Osteocyte (in vitro differentiated cells): ENCODE results near the gene NELL2. TPM values are rescaled to one million over a fixed set of nuclear protein-coding genes. Genes with fewer than 3 reads are reported as not detected.

Source experiments
- DNase-seq: peaks from one replicate; pipeline ENCODE4 v3.0.0; 2021; ENCODE audit warnings: mixed read lengths; ENCODE audit not compliant: unreplicated experiment; ENCODE audit errors: extremely low spot score
- H3K27ac Mint-ChIP-seq: one replicate; pipeline ENCODE4 v1.8.0; 2021; ENCODE audit warnings: mild to moderate bottlenecking, mixed read lengths; ENCODE audit not compliant: unreplicated experiment
- H3K27me3 Mint-ChIP-seq: one replicate; pipeline ENCODE4 v1.8.0; 2021; ENCODE audit warnings: mixed read lengths; ENCODE audit not compliant: unreplicated experiment
- H3K36me3 Mint-ChIP-seq: one replicate; pipeline ENCODE4 v1.8.0; 2021; ENCODE audit warnings: mixed read lengths; ENCODE audit not compliant: unreplicated experiment
- H3K4me1 Mint-ChIP-seq: one replicate; pipeline ENCODE4 v1.8.0; 2021; ENCODE audit warnings: mixed read lengths; ENCODE audit not compliant: unreplicated experiment
- H3K4me3 Mint-ChIP-seq: one replicate; pipeline ENCODE4 v1.8.0; 2021; ENCODE audit warnings: mild to moderate bottlenecking, moderate library complexity, mixed read lengths; ENCODE audit not compliant: unreplicated experiment
- H3K9me3 Mint-ChIP-seq: one replicate; pipeline ENCODE4 v1.8.0; 2021; ENCODE audit warnings: mixed read lengths; ENCODE audit not compliant: unreplicated experiment
- total RNA-seq: library from RNA; stranded (reverse); gene quantifications from 2 replicates; pipeline ENCODE4 v1.2.1, GENCODE V29; 2021
- TF ChIP-seq, protein P1 (sequence below): fragments of 200-600 bp; sonication (generic); IDR thresholded peaks from 2 replicates; pipeline ENCODE4 v1.5.0; 2021; ENCODE audit warnings: antibody characterized with exemption, mild to moderate bottlenecking, moderate library complexity

NELL2 gene
- total RNA-seq, 1 donor from 2014 or later, result not detected

DNA sequence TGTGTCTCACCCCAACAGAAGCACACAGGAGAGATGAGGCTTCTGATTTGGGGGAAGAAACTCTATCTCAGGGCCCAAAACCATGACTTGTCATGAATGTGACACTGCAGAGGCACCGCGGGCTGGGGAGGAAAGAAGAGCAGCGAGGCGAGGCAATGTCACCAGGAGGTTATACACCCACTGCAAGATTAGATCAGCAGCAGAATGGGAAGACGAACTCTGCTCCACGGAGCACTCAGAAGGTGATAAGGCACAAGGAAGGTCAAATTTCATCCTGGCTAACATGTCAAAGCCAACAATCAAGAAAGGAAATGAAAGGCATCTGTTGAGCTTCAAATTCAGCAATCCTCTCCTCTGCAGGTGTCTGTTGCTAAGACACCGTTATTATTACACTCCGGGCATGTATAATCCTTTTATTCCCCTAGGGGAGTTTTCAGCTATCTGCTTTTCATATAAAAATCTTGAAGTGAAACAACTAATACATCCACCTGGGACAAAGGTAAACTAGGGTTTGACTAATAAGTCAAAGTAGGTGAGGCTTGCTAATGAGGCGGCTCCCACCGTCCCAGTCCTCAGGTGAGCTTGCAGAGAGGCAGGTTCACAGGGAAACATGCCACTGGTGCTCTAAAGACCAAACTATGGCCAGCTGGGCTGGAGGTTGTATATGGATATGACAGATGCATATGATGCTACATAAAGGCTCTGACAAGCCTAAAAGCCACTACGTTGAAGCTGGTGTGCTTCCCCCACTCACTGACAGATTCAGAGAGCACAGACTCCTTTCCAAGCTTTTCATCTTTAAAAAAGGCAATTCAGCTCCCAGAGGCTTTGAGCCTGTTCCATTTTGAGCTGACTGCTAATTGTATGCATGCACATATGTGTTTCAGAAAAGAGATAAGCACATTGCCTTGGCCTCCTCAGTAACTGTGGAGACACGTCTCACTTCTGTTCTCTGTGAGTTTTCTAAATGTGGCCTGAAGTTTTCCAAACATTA, 221.2 kb downstream of the NELL2 start:
- DNase-seq, result no peak
- Mint-ChIP-seq H3K27ac (no peak overlapping the region), H3K4me1 (no peaks in the 10 kb centered on the region), H3K9me3 (no peaks in the 10 kb centered on the region), H3K4me3 (no peak overlapping the region), H3K27me3 (no peaks in the 10 kb centered on the region), H3K36me3 (no peaks in the 10 kb centered on the region)
- TF ChIP-seq, protein P1, sequence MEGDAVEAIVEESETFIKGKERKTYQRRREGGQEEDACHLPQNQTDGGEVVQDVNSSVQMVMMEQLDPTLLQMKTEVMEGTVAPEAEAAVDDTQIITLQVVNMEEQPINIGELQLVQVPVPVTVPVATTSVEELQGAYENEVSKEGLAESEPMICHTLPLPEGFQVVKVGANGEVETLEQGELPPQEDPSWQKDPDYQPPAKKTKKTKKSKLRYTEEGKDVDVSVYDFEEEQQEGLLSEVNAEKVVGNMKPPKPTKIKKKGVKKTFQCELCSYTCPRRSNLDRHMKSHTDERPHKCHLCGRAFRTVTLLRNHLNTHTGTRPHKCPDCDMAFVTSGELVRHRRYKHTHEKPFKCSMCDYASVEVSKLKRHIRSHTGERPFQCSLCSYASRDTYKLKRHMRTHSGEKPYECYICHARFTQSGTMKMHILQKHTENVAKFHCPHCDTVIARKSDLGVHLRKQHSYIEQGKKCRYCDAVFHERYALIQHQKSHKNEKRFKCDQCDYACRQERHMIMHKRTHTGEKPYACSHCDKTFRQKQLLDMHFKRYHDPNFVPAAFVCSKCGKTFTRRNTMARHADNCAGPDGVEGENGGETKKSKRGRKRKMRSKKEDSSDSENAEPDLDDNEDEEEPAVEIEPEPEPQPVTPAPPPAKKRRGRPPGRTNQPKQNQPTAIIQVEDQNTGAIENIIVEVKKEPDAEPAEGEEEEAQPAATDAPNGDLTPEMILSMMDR, result no peak

DNA sequence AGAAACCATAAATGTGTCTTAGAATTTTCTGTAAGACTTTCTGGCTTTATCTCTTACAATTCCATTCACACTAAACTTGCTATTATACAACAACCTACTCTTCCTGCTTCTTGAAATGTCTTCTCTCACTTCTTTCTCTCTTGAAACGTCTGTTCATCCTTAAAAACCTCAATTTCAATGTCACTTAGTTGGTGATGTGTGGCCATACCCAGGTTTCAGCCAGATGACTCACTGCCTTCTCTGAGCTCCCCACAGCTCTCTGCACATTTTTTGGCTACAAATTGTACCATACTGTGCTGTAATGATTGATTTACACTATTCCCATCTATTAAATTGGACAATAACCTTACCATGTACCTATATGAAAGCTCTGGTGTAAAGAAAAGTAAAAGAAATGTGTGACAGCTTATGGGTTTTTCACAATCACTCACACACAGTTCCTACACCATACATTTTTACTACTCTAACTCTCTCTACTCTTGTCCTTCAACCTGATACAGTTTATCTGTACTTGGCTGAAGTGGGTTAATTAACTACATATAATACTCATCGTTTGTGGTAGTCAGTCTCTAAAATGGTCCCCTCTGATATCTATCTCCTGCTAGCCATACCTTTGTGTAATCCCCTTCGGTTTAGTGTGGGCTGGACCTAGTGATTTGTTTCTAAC, 222.1 kb downstream of the NELL2 start:
- H3K27ac Mint-ChIP-seq, result no peak overlapping the region
- no peak for DNase-seq
- no peaks in the 10 kb centered on the region for H3K27me3 Mint-ChIP-seq
- H3K36me3 Mint-ChIP-seq, result no peaks in the 10 kb centered on the region
- no peaks in the 10 kb centered on the region for H3K9me3 Mint-ChIP-seq
- no peaks in the 10 kb centered on the region for H3K4me1 Mint-ChIP-seq
- TF ChIP-seq, protein P1, result no peak
- H3K4me3 Mint-ChIP-seq, result no peak overlapping the region

DNA sequence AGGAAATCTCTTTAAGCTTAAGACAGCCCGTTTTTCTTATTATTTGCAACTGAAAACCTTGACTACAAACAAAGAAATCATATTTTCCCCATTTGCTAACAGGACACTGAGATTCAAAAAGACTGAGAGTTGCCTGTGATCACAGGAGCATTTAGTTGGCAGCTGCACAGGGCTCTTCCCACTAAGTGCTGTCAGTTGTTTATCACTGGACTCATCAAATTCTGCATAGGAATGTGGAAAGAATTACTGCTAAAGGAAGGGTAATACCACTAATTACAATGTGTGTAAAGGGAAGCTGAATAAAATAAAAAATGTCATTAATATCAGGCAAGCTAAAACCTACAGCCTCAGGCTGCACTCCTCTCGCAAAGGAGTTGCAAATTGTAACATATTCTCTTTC, 226.4 kb downstream of the NELL2 start:
- H3K27me3 Mint-ChIP-seq, result peaks cover 3% of the 10 kb centered on the region
- no peaks in the 10 kb centered on the region for H3K4me1 Mint-ChIP-seq
- no peak for DNase-seq
- no peaks in the 10 kb centered on the region for H3K9me3 Mint-ChIP-seq
- H3K36me3 Mint-ChIP-seq, result no peaks in the 10 kb centered on the region
- TF ChIP-seq, protein P1, result no peak
- H3K4me3 Mint-ChIP-seq, result no peak overlapping the region
- no peak overlapping the region for H3K27ac Mint-ChIP-seq

DNA sequence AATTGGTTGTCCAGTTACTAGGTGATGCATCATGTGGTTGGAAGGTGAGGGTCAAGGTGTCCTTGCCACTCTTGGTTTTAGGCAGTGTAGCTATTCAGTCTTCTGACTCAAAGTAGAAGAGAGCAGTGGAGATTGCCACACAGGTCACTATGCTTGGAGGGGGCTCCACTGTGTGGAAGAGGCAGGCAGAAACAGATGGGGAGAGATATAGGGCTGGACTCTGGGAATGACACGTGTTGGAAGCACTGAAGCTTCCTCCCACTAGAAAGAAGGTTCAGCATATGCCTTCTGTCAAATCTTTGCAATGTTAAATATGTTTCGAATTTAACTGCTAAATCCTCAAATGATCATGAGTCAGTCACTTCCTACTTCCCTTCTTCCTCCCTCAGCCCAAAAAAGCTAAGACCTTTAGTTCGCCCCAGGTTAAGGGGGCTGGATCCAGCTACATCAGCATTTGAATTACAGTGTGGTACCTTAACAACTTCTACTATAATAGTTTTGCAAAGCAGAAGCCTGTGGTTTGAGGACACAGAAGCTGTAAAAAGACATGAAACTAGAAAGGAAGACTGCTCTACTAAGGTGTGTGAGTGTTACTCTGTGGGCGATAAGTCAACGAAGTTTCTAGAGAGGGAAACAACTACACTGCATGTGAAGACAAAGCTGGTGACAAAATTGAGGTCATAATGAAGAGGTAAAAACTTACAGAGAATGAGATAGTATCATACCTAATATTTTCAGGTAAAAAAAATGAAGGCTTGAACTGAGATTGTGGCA, 228.0 kb downstream of the NELL2 start:
- Mint-ChIP-seq H3K4me3 (no peak overlapping the region), H3K36me3 (no peaks in the 10 kb centered on the region), H3K27ac (no peak overlapping the region), H3K27me3 (peaks cover 4% of the 10 kb centered on the region), H3K4me1 (no peaks in the 10 kb centered on the region), H3K9me3 (no peaks in the 10 kb centered on the region)
- TF ChIP-seq, protein P1, result no peak
- DNase-seq, result no peak
